ENCODE results near the gene ANTXRL.

- no peak for TF ChIP-seq POLR2A (IDR thresholded peaks at IDR 0.05; ENCODE audit: low read length)
- no peak for TF ChIP-seq GATA1 (IDR thresholded peaks at IDR 0.05; ENCODE audit: low read depth, low read length)
Measured at GRCh38 chr10:46253076-46254006, 33.5 kb upstream of the ANTXRL start.
